OCI-LY7 (cell line): Measurements from ENCODE around the gene TPRG1.

Experiments
- EZH2phosphoT487 ChIP-seq: fragments of 200-600 bp; sonication (generic); IDR thresholded peaks from 2 replicates; pipeline ENCODE4 v1.6.1; 2018; ENCODE audit warnings: low read depth, borderline replicate concordance, mild to moderate bottlenecking, mixed run types, antibody characterized with exemption, low read length, moderate library complexity, mixed read lengths
- TF ChIP-seq, protein P1 (sequence below): fragments of 200-600 bp; sonication (generic); conservative IDR thresholded peaks from 2 replicates; pipeline ENCODE4 v1.5.1; 2014; ENCODE audit warnings: mild to moderate bottlenecking, antibody characterized with exemption, low read length, moderate library complexity, mixed read lengths

GRCh38 chr3:189157232-189158007 is 14.4 kb upstream of the TPRG1 start:
- TF ChIP-seq, protein P1, sequence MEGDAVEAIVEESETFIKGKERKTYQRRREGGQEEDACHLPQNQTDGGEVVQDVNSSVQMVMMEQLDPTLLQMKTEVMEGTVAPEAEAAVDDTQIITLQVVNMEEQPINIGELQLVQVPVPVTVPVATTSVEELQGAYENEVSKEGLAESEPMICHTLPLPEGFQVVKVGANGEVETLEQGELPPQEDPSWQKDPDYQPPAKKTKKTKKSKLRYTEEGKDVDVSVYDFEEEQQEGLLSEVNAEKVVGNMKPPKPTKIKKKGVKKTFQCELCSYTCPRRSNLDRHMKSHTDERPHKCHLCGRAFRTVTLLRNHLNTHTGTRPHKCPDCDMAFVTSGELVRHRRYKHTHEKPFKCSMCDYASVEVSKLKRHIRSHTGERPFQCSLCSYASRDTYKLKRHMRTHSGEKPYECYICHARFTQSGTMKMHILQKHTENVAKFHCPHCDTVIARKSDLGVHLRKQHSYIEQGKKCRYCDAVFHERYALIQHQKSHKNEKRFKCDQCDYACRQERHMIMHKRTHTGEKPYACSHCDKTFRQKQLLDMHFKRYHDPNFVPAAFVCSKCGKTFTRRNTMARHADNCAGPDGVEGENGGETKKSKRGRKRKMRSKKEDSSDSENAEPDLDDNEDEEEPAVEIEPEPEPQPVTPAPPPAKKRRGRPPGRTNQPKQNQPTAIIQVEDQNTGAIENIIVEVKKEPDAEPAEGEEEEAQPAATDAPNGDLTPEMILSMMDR, result no peak
- no peak for TF ChIP-seq EZH2phosphoT487
